Limb (tissue), 2 donors: ENCODE data around the gene ABHD13.
"Not testable (repeated sequence)": the region's sequence is repeated elsewhere in the genome, so short reads cannot be mapped to it uniquely, and the experiment has no call there.

Experiments used
- DNase-seq, 2 donors: peaks; one replicate each; pipeline ENCODE4 v3.0.0-alpha.2; 2016; ENCODE audit errors: extremely low spot score in 2 of 2

Gene ABHD13

GRCh38 chr13:108218044-108218974 is at the start of gene ABHD13:
Gene ABHD13, plus strand, starts transcription at chr13:108218392. Its CDS starts 10,827 bp downstream, at chr13:108229219.
- peak; percentile 89 to 97 for DNase-seq

GRCh38 chr13:108168929-108169328 is 49.3 kb upstream of the ABHD13 start:
- no peak for DNase-seq

DNA sequence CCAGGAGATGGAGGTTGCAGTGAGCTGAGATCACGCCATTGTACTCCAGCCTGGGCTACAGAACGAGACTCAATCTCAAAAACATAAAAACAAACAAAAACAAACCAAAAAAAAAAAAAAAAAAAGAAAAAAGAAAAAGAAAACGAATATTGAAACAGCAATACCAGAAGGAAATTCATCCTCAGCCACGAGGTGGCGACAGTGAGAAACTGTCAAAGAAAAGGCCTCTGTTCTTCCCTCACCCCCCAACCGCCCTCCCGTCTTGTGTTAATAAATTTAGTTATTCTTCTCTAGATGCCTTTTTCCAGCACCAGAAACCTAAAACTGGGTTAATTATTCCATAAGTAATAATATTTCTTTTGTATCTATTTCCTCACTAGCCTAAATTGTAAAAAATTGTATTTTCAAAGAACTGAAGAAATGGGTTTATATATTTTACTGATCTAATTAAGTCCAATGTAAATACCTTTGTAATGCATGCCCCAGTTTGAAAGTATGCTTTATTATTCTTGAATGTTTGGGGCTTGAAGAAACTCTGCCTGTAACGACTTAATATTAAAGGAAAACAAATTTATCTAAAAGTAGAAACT is 41.4 kb upstream of the ABHD13 start:
- no peak for DNase-seq

DNA sequence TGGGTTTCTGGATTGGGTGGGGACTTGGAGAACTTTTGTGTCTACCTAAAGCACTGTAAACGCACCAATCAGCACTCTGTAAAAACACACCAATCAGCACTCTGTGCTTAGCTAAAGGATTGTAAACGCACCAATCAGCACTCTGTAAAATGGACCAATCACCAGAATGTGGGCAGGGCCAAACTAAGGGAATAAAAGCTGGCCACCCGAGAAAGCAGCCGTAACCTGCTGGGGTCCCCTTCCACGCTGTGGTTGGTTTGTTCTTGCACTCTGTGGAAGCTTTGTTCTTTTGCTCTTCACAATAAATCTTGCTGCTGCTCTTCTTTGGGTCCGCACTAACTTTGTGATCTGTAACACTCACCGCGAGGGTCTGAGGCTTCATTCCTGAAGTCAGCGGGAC is 40.1 kb upstream of the ABHD13 start:
- no peak for DNase-seq

DNA sequence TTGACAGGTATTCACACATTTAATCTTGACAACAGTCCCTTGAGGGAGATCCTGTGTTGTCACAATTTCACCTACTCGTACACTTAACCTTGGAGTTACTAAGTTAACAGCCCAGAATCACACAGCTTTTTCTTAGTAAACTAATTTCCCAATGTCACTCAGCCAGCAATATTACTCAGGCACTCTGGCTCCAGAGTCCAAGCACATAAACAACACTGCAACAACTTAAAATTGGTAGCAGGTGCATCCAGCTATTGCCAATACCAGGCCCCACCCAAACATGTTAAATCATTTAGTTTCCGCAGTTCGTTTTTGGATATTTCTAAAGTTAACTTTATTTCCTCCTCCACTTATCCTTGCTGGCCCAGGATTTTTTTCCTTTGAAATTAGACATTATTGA is 35.5 kb upstream of the ABHD13 start:
- no peak for DNase-seq

DNA sequence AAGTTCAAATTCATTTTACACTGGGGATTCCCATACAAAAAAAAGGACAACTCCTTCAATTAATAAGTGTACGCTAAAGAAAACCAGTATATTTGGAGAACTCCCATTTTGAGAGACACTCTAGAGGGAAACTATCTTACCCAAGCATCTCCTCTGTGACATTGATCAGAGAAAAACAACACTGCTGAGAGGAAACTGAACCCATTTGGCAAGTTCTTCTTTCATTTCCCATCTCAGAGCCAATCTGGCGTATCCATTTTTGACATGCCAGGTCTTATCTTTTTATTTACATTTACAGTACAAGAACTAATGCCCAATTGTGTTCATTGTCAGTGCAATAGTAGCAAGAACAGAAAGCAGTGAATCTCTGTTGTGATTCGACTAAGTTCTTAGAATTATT is 33.0 kb upstream of the ABHD13 start:
- no peak for DNase-seq

DNA sequence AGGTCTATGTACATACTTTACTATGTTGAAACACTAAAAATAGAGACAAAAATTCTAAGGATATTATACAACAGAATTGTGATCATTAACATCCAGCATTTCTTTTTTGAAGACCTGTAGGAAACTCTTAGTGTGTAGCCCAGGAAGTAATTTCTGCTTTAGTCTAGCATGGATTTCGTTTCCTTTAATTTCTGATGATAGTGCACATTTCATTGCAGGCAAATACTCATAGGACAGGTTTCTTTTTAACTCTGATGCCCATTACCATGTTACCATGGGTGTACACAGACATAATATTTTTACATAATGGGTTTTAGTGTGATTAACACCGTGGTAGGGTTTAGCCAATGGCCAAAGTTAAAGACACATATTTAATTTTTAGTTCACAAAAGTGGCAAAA is 29.9 kb upstream of the ABHD13 start:
- no peak for DNase-seq

DNA sequence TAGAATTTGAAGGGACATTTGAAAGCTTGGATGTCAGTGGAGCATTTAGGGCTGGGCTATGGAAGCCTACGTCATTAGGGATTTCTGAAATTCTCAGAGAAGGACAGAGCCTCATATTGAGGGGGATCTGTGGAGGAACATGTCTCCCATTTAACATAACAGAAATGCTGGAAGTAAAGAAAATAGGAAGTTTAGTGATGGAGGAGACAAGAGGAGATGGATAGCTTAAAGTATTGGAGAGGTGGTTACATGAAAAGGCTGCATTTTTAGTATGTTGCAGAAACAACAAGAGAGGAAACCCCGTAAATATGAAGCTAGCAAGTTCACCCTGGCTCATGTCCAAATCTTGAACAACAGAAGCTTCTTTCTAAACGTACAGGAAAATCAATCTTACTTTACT is 27.3 kb upstream of the ABHD13 start:
- no peak for DNase-seq

DNA sequence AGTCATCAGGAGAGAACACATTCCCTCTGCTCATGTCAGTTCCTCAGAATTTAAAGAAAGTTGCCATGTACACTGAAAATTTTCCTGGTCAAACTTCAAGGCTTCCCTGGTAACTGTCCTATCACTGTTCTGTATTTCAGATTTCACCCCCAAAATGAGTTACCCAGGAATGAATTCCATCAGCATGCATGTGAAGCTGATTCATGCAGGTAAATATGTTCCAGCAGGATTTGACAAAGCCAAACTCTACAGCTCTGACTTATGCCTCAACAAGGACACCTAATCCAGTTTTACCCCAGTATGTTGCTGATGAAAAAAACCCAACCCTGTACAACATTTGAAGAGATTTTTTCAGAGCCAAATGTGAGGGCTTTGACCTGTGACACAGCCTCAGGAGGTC is 24.4 kb upstream of the ABHD13 start:
- no peak for DNase-seq

GRCh38 chr13:108194435-108194936 is 23.7 kb upstream of the ABHD13 start:
- DNase-seq, result no peak

GRCh38 chr13:108195146-108195545 is 23.0 kb upstream of the ABHD13 start:
- no peak for DNase-seq

- no peak for DNase-seq
These were observed 22.3 kb upstream of the ABHD13 start for GRCh38 chr13:108195861-108196260.

GRCh38 chr13:108200781-108201398 is 17.3 kb upstream of the ABHD13 start:
- DNase-seq, result no peak

DNA sequence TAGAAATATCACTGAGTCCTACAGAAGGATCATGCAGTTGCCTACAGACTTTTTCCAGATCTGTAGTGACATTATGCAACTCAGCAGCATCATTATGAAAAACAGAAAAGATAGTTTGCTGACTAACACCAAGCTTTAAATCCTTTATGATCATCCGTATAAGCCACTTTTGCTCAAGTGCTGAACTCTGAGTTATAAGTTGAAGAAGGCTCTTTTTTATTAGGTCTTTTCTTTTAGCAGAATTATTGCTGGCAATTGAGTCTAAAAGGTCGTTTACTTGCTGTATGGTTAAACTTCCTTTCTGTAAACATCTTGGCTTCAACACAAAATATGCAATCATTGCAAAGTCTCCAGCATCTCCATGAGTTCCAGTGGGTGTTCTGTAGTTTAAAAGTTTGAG is 7.6 kb upstream of the ABHD13 start:
- no peak for DNase-seq

- no peak for DNase-seq
These were observed 5.3 kb upstream of the ABHD13 start for GRCh38 chr13:108212886-108213285.

GRCh38 chr13:108213946-108214345 is 4.2 kb upstream of the ABHD13 start:
- DNase-seq, result no peak

GRCh38 chr13:108214441-108215271 is 3.5 kb upstream of the ABHD13 start:
- peak in 1 of 2 donors; percentile 41 for DNase-seq

DNA sequence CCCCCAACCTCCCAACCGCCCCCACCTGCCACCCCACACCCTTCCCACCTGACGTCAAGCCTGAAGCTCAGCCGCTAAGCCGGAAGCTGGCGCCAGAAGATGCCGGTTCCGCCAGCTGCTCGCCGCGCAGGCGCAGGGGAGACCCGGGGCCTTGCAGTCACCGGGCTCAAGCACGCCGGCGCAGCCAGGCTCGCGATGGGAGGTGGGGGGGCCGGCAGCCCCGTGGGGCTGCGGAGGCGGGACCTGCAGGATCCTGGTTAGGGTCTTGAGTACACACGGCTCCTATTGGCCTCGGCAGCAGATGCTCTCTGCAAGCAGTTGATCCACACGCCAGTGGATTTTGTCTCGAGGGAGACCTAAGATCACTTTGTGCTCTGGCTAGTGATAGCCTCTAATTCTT is 2.8 kb upstream of the ABHD13 start, which contains the start of gene LIG4:
Gene LIG4, minus strand, starts transcription at position 101 of the 400 bp plus-strand sequence. CDS start 4,268 bp downstream, outside the sequence.
- DNase-seq, result peak; percentile 94

- DNase-seq, result not testable (repeated sequence)
These were observed 717 bp upstream of the ABHD13 start for GRCh38 chr13:108217307-108218043.

GRCh38 chr13:108220041-108220440 is 1.8 kb downstream of the ABHD13 start:
- DNase-seq, result no peak
